ENCODE measurements around the gene EDEM1.

GRCh38 chr3:5151586-5151985 is 35.9 kb upstream of the EDEM1 start:
- TF ChIP-seq TAF1 (IDR thresholded peaks at IDR 0.05; ENCODE audit: borderline replicate concordance, low read depth, low read length) (no peak), POLR2AphosphoS5 (IDR thresholded peaks at IDR 0.05; ENCODE audit: low read depth, low read length) (no peak)

Measured in SK-N-SH (cell line).